ENCODE measurements around the gene CSMD2. TPM values are rescaled to one million over a fixed set of nuclear protein-coding genes. Genes with fewer than 3 reads are reported as not detected.

The CSMD2 gene
- total RNA-seq, 2 donors from 2014 or later, result 0.62 to 2.8 TPM

DNA sequence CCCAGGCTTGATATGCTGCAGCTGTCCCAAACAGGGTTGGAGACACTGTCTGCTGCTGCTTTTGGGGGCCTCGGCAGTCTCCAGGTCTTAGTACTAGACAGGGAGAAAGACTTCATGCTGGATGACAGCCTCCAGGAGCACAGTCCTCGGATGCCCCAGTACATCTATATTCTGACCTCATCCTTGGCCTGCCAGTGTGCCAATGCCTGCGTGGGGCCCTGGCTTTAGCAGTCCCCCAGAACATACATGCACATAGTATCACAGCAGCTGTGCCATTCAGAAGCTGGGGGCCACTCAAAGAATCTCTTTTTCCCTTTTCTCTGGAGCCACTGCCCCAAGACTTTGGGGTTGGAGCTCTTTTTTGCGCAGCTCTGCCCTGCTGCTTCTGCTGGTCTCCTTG is 697.0 kb downstream of the CSMD2 start:
- H3K27me3 Mint-ChIP-seq (ENCODE audit: insufficient read depth), result peaks cover 9% of the 10 kb centered on the region
- H3K27me3 ChIP-seq (ENCODE audit: control insufficient read depth, insufficient read depth, low read length, poor library complexity, severe bottlenecking), result no peaks in the 10 kb centered on the region
- H3K36me3 ChIP-seq (ENCODE audit: control insufficient read depth, insufficient read depth, low read length), result no peaks in the 10 kb centered on the region
- no peak for DNase-seq
- H3K4me1 Mint-ChIP-seq, result peaks cover 5% of the 10 kb centered on the region
- H3K9me3 Mint-ChIP-seq, result no peaks in the 10 kb centered on the region
- no peaks in the 10 kb centered on the region for H3K4me1 ChIP-seq (ENCODE audit: control insufficient read depth, insufficient read depth, low read length)
- no peak overlapping the region for H3K9ac ChIP-seq (ENCODE audit: extremely low read depth, low read length, poor library complexity, severe bottlenecking)
- no peak overlapping the region for H3K27ac Mint-ChIP-seq
- H3K4me3 ChIP-seq (ENCODE audit: low read length), result no peak overlapping the region
- TF ChIP-seq CTCF (conservative IDR thresholded peaks at IDR 0.05), result no peak
- WGBS, 2 experiments (ENCODE audit: insufficient coverage in 1 of 2, insufficient read length in 1 of 2), result 88 to 90% methylated on average over 2 to 4 of the region's 4 CpGs
- no peak overlapping the region for H3K4me3 Mint-ChIP-seq
- no peak overlapping the region for H3K27ac ChIP-seq (ENCODE audit: low read depth, low read length)
- H3K9me3 ChIP-seq (ENCODE audit: control insufficient read depth, low read length), result no peaks in the 10 kb centered on the region
- no peaks in the 10 kb centered on the region for H3K36me3 Mint-ChIP-seq (ENCODE audit: low read depth)

- Mint-ChIP-seq H3K36me3 (ENCODE audit: low read depth) (no peaks in the 10 kb centered on the region), H3K4me1 (no peaks in the 10 kb centered on the region), H3K4me3 (no peak overlapping the region), H3K9me3 (no peaks in the 10 kb centered on the region), H3K27ac (no peak overlapping the region), H3K27me3 (ENCODE audit: insufficient read depth) (peaks cover 11% of the 10 kb centered on the region)
- Histone ChIP-seq H3K9ac (ENCODE audit: extremely low read depth, low read length, poor library complexity, severe bottlenecking) (no peak overlapping the region), H3K36me3 (ENCODE audit: control insufficient read depth, insufficient read depth, low read length) (no peaks in the 10 kb centered on the region), H3K4me1 (ENCODE audit: control insufficient read depth, insufficient read depth, low read length) (no peaks in the 10 kb centered on the region), H3K9me3 (ENCODE audit: control insufficient read depth, low read length) (no peaks in the 10 kb centered on the region), H3K4me3 (ENCODE audit: low read length) (no peak overlapping the region), H3K27ac (ENCODE audit: low read depth, low read length) (no peak overlapping the region), H3K27me3 (ENCODE audit: control insufficient read depth, insufficient read depth, low read length, poor library complexity, severe bottlenecking) (no peaks in the 10 kb centered on the region)
- WGBS, 2 experiments (ENCODE audit: insufficient coverage in 1 of 2, insufficient read length in 1 of 2), result 90 to 98% methylated on average over 6 of the region's 6 CpGs
- TF ChIP-seq CTCF (conservative IDR thresholded peaks at IDR 0.05), result no peak
- DNase-seq, result no peak
Measured at GRCh38 chr1:33466159-33466558, 698.9 kb downstream of the CSMD2 start.

DNA sequence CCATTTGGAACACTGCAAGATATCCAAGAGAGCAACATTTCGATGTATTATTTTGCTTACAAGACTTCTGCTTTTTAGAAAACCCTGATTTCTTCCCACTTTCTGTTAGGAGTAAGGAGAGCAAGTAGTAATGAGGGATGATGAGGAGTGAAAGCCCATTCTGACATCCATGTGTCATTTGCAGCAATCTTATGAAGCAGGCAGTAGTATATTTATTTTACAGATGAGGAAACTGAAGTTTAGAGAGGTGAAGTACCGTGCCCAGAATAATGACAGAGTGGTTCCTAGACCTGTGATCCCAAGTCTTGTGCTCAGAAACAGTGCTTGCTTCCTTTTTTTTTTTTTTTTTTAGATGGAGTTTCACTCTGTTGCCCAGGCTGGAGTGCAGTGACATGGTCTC is 699.7 kb downstream of the CSMD2 start:
- TF ChIP-seq CTCF (conservative IDR thresholded peaks at IDR 0.05), result no peak
- H3K36me3 Mint-ChIP-seq (ENCODE audit: low read depth), result no peaks in the 10 kb centered on the region
- H3K4me1 ChIP-seq (ENCODE audit: control insufficient read depth, insufficient read depth, low read length), result no peaks in the 10 kb centered on the region
- H3K27me3 ChIP-seq (ENCODE audit: control insufficient read depth, insufficient read depth, low read length, poor library complexity, severe bottlenecking), result no peaks in the 10 kb centered on the region
- no peaks in the 10 kb centered on the region for H3K9me3 ChIP-seq (ENCODE audit: control insufficient read depth, low read length)
- no peak overlapping the region for H3K27ac Mint-ChIP-seq
- H3K4me1 Mint-ChIP-seq, result no peaks in the 10 kb centered on the region
- 100% methylated on average over 2 of the region's 2 CpGs; no CpG with 5 or more reads in 1 of the 2 experiments for WGBS, 2 experiments (ENCODE audit: insufficient coverage in 1 of 2, insufficient read length in 1 of 2)
- no peak overlapping the region for H3K27ac ChIP-seq (ENCODE audit: low read depth, low read length)
- H3K9ac ChIP-seq (ENCODE audit: extremely low read depth, low read length, poor library complexity, severe bottlenecking), result no peak overlapping the region
- peaks cover 17% of the 10 kb centered on the region for H3K27me3 Mint-ChIP-seq (ENCODE audit: insufficient read depth)
- no peak overlapping the region for H3K4me3 ChIP-seq (ENCODE audit: low read length)
- no peak for DNase-seq
- no peaks in the 10 kb centered on the region for H3K36me3 ChIP-seq (ENCODE audit: control insufficient read depth, insufficient read depth, low read length)
- H3K4me3 Mint-ChIP-seq, result no peak overlapping the region
- H3K9me3 Mint-ChIP-seq, result no peaks in the 10 kb centered on the region
